Esophagus squamous epithelium (tissue), 5 donors: Measurements from ENCODE around the gene IL10RA. TPM values are rescaled to one million over a fixed set of nuclear protein-coding genes. Genes with fewer than 3 reads are reported as not detected.

ENCODE experiments used
- DNase-seq: peaks from one replicate; lab custom pipeline; 2025; lab: John Stamatoyannopoulos, UW
- H3K27ac ChIP-seq, 4 donors: fragments of 200-600 bp; sonication (generic); one replicate each; pipeline ENCODE4 v1.5.1; 2016 to 2019; ENCODE audit warnings: mild to moderate bottlenecking in 1 of 4
- H3K27me3 ChIP-seq, 4 donors: fragments of 200-600 bp; sonication (generic); 1 replicate in 3 of 4; 2 replicates in 1 of 4; pipeline versions ENCODE4 v1.5.1 to v1.6.0; 2017 to 2021; ENCODE audit warnings: antibody characterized with exemption in 1 of 4
- H3K36me3 ChIP-seq, 3 donors: fragments of 200-600 bp; sonication (generic); one replicate each; pipeline ENCODE4 v1.5.1; 2016 to 2019
- H3K4me1 ChIP-seq, 3 donors: fragments of 200-600 bp; sonication (generic); one replicate each; pipeline ENCODE4 v1.5.1; 2017 to 2019
- H3K4me3 ChIP-seq, 4 donors: fragments of 200-600 bp; sonication (generic); 1 replicate in 3 of 4; 2 replicates in 1 of 4; pipeline ENCODE4 v1.5.1; 2016 to 2019; ENCODE audit warnings: mild to moderate bottlenecking in 2 of 4, moderate library complexity in 1 of 4
- H3K9me3 ChIP-seq, 3 donors: fragments of 200-600 bp; sonication (generic); one replicate each; pipeline ENCODE4 v1.5.1; 2016 to 2019
- CTCF ChIP-seq, 6 experiments: fragments of 450-650 bp in 4 of 6; fragments of 200-600 bp in 2 of 6; sonication (generic) in 2 of 6; IDR thresholded peaks; one replicate each; pipeline ENCODE4 v1.5.1; 2016 to 2019; ENCODE audit warnings: antibody characterized with exemption in 6 of 6, mild to moderate bottlenecking in 4 of 6, moderate library complexity in 4 of 6
- POLR2A ChIP-seq, 4 donors: fragments of 450-650 bp; IDR thresholded peaks; one replicate each; pipeline ENCODE4 v1.6.1; 2017; ENCODE audit warnings: antibody characterized with exemption in 4 of 4, mild to moderate bottlenecking in 4 of 4, moderate library complexity in 3 of 4
- WGBS, 2 donors: methylation state at CpG; one replicate each; pipeline ENCODE4 v1.1.5; 2018; 5-methylcytosine and 5-hydroxymethylcytosine counted together
- intact Hi-C: fragments of 100-400 bp; cut with DNase I; formaldehyde crosslinking; loops from one replicate; pipeline ENCODE4 v1.15.0; 2022
- total RNA-seq, 4 donors: library from RNA; depleted of rRNA; stranded (reverse); fragments of >200 nt; gene quantifications; one replicate each; pipeline ENCODE4 v1.1.0, GENCODE V29; 2016
- donor health status: DM: yes; HTN: yes; CAD: no.

The IL10RA gene
- total RNA-seq, 4 donors from 2014 or later: 2.2 to 21.2 (median 11.3) TPM

- DNase-seq: no peak
- Histone ChIP-seq H3K9me3 (no peaks in the 10 kb centered on the region), H3K27ac (no peak overlapping the region), H3K27me3 (peaks cover 0 to 15% (median 0%) of the 10 kb centered on the region in 4 donors), H3K4me3 (peak overlapping the region in 2 of 4 donors; percentile 41 to 57), H3K4me1 (peaks cover 17 to 61% (median 27%) of the 10 kb centered on the region in 3 donors), H3K36me3 (peaks cover 0 to 46% (median 0%) of the 10 kb centered on the region in 3 donors)
- intact Hi-C loops: no loop called here
- WGBS, 2 donors: 81 to 90% methylated on average over 4 of the region's 4 CpGs
- TF ChIP-seq CTCF (IDR thresholded peaks at IDR 0.05) (no peak), POLR2A (IDR thresholded peaks at IDR 0.05) (no peak)
These were observed 5.9 kb downstream of the IL10RA start for GRCh38 chr11:117992136-117992535.

GRCh38 chr11:117992620-117993019 is 6.4 kb downstream of the IL10RA start:
- H3K4me1 ChIP-seq: peaks cover 16 to 56% (median 26%) of the 10 kb centered on the region in 3 donors
- H3K27me3 ChIP-seq: peaks cover 0 to 10% (median 0%) of the 10 kb centered on the region in 4 donors
- H3K9me3 ChIP-seq: no peaks in the 10 kb centered on the region
- 38 to 45% methylated on average over 2 of the region's 2 CpGs for WGBS, 2 donors
- peaks cover 0 to 46% (median 0%) of the 10 kb centered on the region in 3 donors for H3K36me3 ChIP-seq
- H3K4me3 ChIP-seq: no peak overlapping the region
- no peak for DNase-seq
- H3K27ac ChIP-seq: peak overlapping the region in 1 of 4 donors; percentile 49
- intact Hi-C loops: no loop called here
- TF ChIP-seq CTCF (IDR thresholded peaks at IDR 0.05) (no peak), POLR2A (IDR thresholded peaks at IDR 0.05) (no peak)

GRCh38 chr11:117993988-117994745 is 8.0 kb downstream of the IL10RA start:
- Histone ChIP-seq H3K4me1 (peaks cover 8 to 40% (median 14%) of the 10 kb centered on the region in 3 donors), H3K27ac (no peak overlapping the region), H3K27me3 (no peaks in the 10 kb centered on the region), H3K9me3 (no peaks in the 10 kb centered on the region), H3K36me3 (peaks cover 0 to 54% (median 0%) of the 10 kb centered on the region in 3 donors), H3K4me3 (no peak overlapping the region)
- TF ChIP-seq POLR2A (IDR thresholded peaks at IDR 0.05) (no peak), CTCF (IDR thresholded peaks at IDR 0.05) (no peak)
- WGBS, 2 donors: 77 to 91% methylated on average over 6 of the region's 9 CpGs
- intact Hi-C loops: no loop called here
- DNase-seq: no peak

GRCh38 chr11:117995472-117995871 is 9.3 kb downstream of the IL10RA start:
- Histone ChIP-seq H3K27me3 (no peaks in the 10 kb centered on the region), H3K4me1 (peaks cover 8 to 34% (median 14%) of the 10 kb centered on the region in 3 donors), H3K4me3 (no peak overlapping the region), H3K9me3 (no peaks in the 10 kb centered on the region), H3K27ac (no peak overlapping the region), H3K36me3 (peaks cover 0 to 45% (median 0%) of the 10 kb centered on the region in 3 donors)
- intact Hi-C loops: no loop called here
- TF ChIP-seq CTCF (IDR thresholded peaks at IDR 0.05) (no peak), POLR2A (IDR thresholded peaks at IDR 0.05) (no peak)
- WGBS, 2 donors: 100% methylated on average over 5 of the region's 11 CpGs; no CpG with 5 or more reads in 1 of the 2 donors
- no peak for DNase-seq

GRCh38 chr11:117996058-117996457 is 9.9 kb downstream of the IL10RA start:
- H3K36me3 ChIP-seq: peaks cover 0 to 45% (median 0%) of the 10 kb centered on the region in 3 donors

More at GRCh38 chr11:117996058-117996457, 9.9 kb downstream of the IL10RA start:
- WGBS, 2 donors: 90 to 100% methylated on average over 1 to 4 of the region's 4 CpGs
- H3K9me3 ChIP-seq: no peaks in the 10 kb centered on the region
- intact Hi-C loops: no loop called here
- peaks cover 8 to 40% (median 14%) of the 10 kb centered on the region in 3 donors for H3K4me1 ChIP-seq
- DNase-seq: no peak
- H3K4me3 ChIP-seq: no peak overlapping the region
- no peaks in the 10 kb centered on the region for H3K27me3 ChIP-seq
- H3K27ac ChIP-seq: no peak overlapping the region
- TF ChIP-seq POLR2A (IDR thresholded peaks at IDR 0.05) (no peak), CTCF (IDR thresholded peaks at IDR 0.05) (no peak)
